Measurements from ENCODE around the gene SAFB. TPM values are rescaled to one million over a fixed set of nuclear protein-coding genes. Genes with fewer than 3 reads are reported as not detected.

SAFB gene
- polyA plus RNA-seq, 1 of the 3 experiments (the other 2 are of a cell fraction): 90.0 TPM

GRCh38 chr19:5623397-5624017 is 624 bp downstream of the SAFB start:
- peak overlapping the region; percentile 93 to 98 for H3K4me3 ChIP-seq (ENCODE audit: low read depth in 2 of 2, low read length in 1 of 2)
- H3K9ac ChIP-seq: peak overlapping the region; percentile 96
- DNase-seq: peak; percentile 55
- peaks cover 46% of the 10 kb centered on the region for H4K20me1 ChIP-seq (ENCODE audit: insufficient read depth)
- TF ChIP-seq CTCF (IDR thresholded peaks at IDR 0.05) (no peak), YY1 (IDR thresholded peaks at IDR 0.05; ENCODE audit: low read depth) (no peak), FOXJ3 (CRISPR knock-in tag; IDR thresholded peaks at IDR 0.05) (no peak)
- TF ChIP-seq, protein P1, sequence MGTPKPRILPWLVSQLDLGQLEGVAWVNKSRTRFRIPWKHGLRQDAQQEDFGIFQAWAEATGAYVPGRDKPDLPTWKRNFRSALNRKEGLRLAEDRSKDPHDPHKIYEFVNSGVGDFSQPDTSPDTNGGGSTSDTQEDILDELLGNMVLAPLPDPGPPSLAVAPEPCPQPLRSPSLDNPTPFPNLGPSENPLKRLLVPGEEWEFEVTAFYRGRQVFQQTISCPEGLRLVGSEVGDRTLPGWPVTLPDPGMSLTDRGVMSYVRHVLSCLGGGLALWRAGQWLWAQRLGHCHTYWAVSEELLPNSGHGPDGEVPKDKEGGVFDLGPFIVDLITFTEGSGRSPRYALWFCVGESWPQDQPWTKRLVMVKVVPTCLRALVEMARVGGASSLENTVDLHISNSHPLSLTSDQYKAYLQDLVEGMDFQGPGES (IDR thresholded peaks at IDR 0.05; ENCODE audit: low read depth, low read length): no peak
- H3K36me3 ChIP-seq (replicated peaks in 1 of 2; ENCODE audit: control insufficient read depth in 1 of 2, insufficient read depth in 2 of 2, low read length in 1 of 2): peaks cover 51 to 57% of the 10 kb centered on the region in 2 experiments
- no peaks in the 10 kb centered on the region for H3K9me3 ChIP-seq
- POLR2A ChIA-PET: interaction anchor here (1.0 to 1.8 kb wide), 5 partner anchors 21 to 97 kb away, joined by 3 to 5 read pairs (median 3); partner anchors contain the start of genes CATSPERD and LONP1
- CTCF ChIA-PET: interaction anchor here (3.2 kb wide), 1 partner anchor 64 kb away, joined by 14 read pairs; no protein-coding TSS in a partner anchor
- peaks cover 96% of the 10 kb centered on the region for H3K79me2 ChIP-seq (ENCODE audit: insufficient read depth)
- peak overlapping the region; percentile 85 for H3K4me2 ChIP-seq
- peak overlapping the region; percentile 88 to 92 for H3K27ac ChIP-seq (ENCODE audit: low read depth in 2 of 2, low read length in 1 of 2)
- H2AFZ ChIP-seq (ENCODE audit: low read depth): peak overlapping the region; percentile 90; the same call in 1 of the 2 replicates
- H3K9me2 ChIP-seq: no peaks in the 10 kb centered on the region
- H3K27me3 ChIP-seq (ENCODE audit: insufficient read depth): no peaks in the 10 kb centered on the region
- peaks cover 10 to 34% of the 10 kb centered on the region in 2 experiments; a peak in 3 of 4 replicates for H3K4me1 ChIP-seq (ENCODE audit: control insufficient read depth in 1 of 2, insufficient read depth in 2 of 2, low read depth in 1 of 2, low read length in 1 of 2)
- H3F3A ChIP-seq (replicated peaks; ENCODE audit: insufficient read depth): no peaks in the 10 kb centered on the region
- under 1% methylated on average over 38 of the region's 50 CpGs for WGBS (ENCODE audit: low lambda C conversion rate)

GRCh38 chr19:5624018-5624663 is 1.3 kb downstream of the SAFB start:
- WGBS (ENCODE audit: low lambda C conversion rate): 4% methylated on average over 18 of the region's 20 CpGs
- Histone ChIP-seq H3K9me3 (no peaks in the 10 kb centered on the region), H3K27me3 (ENCODE audit: insufficient read depth) (no peaks in the 10 kb centered on the region), H3F3A (replicated peaks; ENCODE audit: insufficient read depth) (no peaks in the 10 kb centered on the region), H3K4me3 (ENCODE audit: low read depth in 2 of 2, low read length in 1 of 2) (peak overlapping the region; percentile 93 to 98), H2AFZ (ENCODE audit: low read depth) (no peak overlapping the region), H3K4me2 (peak overlapping the region; percentile 85), H3K9ac (peak overlapping the region; percentile 96), H3K9me2 (no peaks in the 10 kb centered on the region), H3K36me3 (replicated peaks in 1 of 2; ENCODE audit: control insufficient read depth in 1 of 2, insufficient read depth in 2 of 2, low read length in 1 of 2) (peaks cover 51 to 57% of the 10 kb centered on the region in 2 experiments), H3K27ac (ENCODE audit: low read depth in 2 of 2, low read length in 1 of 2) (peak overlapping the region; percentile 25 to 92; a peak in 3 of 4 replicates), H3K4me1 (ENCODE audit: control insufficient read depth in 1 of 2, insufficient read depth in 2 of 2, low read depth in 1 of 2, low read length in 1 of 2) (peaks cover 10 to 34% of the 10 kb centered on the region in 2 experiments; a peak in 3 of 4 replicates), H3K79me2 (ENCODE audit: insufficient read depth) (peaks cover 96% of the 10 kb centered on the region), H4K20me1 (ENCODE audit: insufficient read depth) (peaks cover 53% of the 10 kb centered on the region)
- CTCF ChIA-PET: no interaction called here
- TF ChIP-seq MXI1 (IDR thresholded peaks at IDR 0.05; ENCODE audit: low read depth, low read length) (peak; percentile 77), MAX (IDR thresholded peaks at IDR 0.05; ENCODE audit: low read depth) (0 out of 2 replicates have a peak, but pooled peaks have one; percentile 20), YY1 (IDR thresholded peaks at IDR 0.05; ENCODE audit: low read depth) (no peak), SIN3A (IDR thresholded peaks at IDR 0.05; ENCODE audit: borderline replicate concordance, low read depth, low read length) (0 out of 2 replicates have a peak, but pooled peaks have one; percentile 15)
- DNase-seq: peak; percentile 35
- POLR2A ChIA-PET: no interaction called here
